ENCODE measurements around the gene XYLT1. TPM values are rescaled to one million over a fixed set of nuclear protein-coding genes. Genes with fewer than 3 reads are reported as not detected.

XYLT1 gene
- total and polyA plus RNA-seq, 10 of the 15 experiments (the other 5 are each of a cell fraction or from before 2014, with no cell fraction given): 0.88 to 14.8 (median 5.8) TPM

DNA sequence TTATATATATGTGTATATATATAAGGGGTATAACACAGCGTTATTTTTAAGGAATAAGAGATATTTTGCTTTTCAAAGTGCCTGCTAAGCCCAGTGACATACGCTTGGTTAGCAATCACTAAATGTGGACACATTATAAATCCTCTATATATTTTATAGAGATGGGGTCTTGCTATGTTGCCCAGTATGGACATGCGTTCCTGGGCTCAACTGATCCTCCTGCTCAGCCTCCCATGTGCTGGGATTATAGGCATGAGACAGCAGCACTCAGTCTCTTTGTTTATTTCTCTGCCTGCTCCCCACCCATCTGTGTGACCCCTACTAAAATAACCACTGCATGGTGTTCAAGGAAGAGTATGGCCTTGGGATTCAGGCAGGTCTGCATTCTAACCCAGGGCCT is 63.4 kb downstream of the XYLT1 start:
- BruUV-seq (replicated peaks): no TSS peak
- WGBS (ENCODE audit: insufficient coverage, insufficient replicate concordance, low lambda C conversion rate, missing lambda C conversion rate): 93% methylated on average over 3 of the region's 3 CpGs
- Histone ChIP-seq H3K9ac (ENCODE audit: control insufficient read depth, insufficient read depth, low read length) (no peak overlapping the region), H3K79me2 (ENCODE audit: control insufficient read depth, insufficient read depth, low read length) (no peaks in the 10 kb centered on the region), H3K9me3 (replicated peaks; ENCODE audit: control insufficient read depth, insufficient read depth, low read length) (peaks cover 2% of the 10 kb centered on the region; the same call in 2 of the 3 replicates), H3K4me1 (ENCODE audit: control insufficient read depth, insufficient read depth, low read length) (peaks cover 37% of the 10 kb centered on the region), H2AFZ (ENCODE audit: control insufficient read depth, low read depth, low read length) (no peak overlapping the region), H3K4me2 (ENCODE audit: control insufficient read depth, insufficient read depth) (no peak overlapping the region), H4K20me1 (ENCODE audit: control insufficient read depth, insufficient read depth) (no peaks in the 10 kb centered on the region), H3K4me3 (no peak overlapping the region), H3K27ac (ENCODE audit: control insufficient read depth, insufficient read depth) (no peak overlapping the region), H3K36me3 (ENCODE audit: control insufficient read depth in 2 of 2, insufficient read depth in 2 of 2, low read length in 1 of 2) (no peaks in the 10 kb centered on the region), H3K27me3 (replicated peaks in 1 of 2; ENCODE audit: control insufficient read depth in 2 of 2, insufficient read depth in 2 of 2, low read length in 1 of 2) (no peaks in the 10 kb centered on the region)
- SMC1A ChIA-PET (ENCODE audit: uncharacterized antibody, unreplicated experiment): no interaction called here
- FAIRE-seq (no peak), DNase-seq (ENCODE audit: low read depth, low spot score) (no peak), ATAC-seq (no peak)
- in situ Hi-C loops (cut with MboI): no loop called here
- POLR2A ChIA-PET: interaction anchor here (1.1 kb wide), 1 partner anchor 28 kb away, joined by 5 read pairs; no protein-coding TSS in a partner anchor
- CTCF ChIA-PET: no interaction called here
- RAD21 ChIA-PET (ENCODE audit: unreplicated experiment): interaction anchor here (1.1 kb wide), 1 partner anchor 9 kb away, joined by 4 read pairs; no protein-coding TSS in a partner anchor
- intact Hi-C loops (cut with micrococcal nuclease; ENCODE audit: unreplicated experiment): loop anchor here (10.0 kb wide), 1 partner anchor 127 kb away; no protein-coding TSS in a partner anchor
- TF ChIP-seq, protein P1, sequence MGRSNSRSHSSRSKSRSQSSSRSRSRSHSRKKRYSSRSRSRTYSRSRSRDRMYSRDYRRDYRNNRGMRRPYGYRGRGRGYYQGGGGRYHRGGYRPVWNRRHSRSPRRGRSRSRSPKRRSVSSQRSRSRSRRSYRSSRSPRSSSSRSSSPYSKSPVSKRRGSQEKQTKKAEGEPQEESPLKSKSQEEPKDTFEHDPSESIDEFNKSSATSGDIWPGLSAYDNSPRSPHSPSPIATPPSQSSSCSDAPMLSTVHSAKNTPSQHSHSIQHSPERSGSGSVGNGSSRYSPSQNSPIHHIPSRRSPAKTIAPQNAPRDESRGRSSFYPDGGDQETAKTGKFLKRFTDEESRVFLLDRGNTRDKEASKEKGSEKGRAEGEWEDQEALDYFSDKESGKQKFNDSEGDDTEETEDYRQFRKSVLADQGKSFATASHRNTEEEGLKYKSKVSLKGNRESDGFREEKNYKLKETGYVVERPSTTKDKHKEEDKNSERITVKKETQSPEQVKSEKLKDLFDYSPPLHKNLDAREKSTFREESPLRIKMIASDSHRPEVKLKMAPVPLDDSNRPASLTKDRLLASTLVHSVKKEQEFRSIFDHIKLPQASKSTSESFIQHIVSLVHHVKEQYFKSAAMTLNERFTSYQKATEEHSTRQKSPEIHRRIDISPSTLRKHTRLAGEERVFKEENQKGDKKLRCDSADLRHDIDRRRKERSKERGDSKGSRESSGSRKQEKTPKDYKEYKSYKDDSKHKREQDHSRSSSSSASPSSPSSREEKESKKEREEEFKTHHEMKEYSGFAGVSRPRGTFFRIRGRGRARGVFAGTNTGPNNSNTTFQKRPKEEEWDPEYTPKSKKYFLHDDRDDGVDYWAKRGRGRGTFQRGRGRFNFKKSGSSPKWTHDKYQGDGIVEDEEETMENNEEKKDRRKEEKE (IDR thresholded peaks at IDR 0.05): no peak
- TF ChIP-seq NFXL1 (IDR thresholded peaks at IDR 0.05; ENCODE audit: borderline replicate concordance) (no peak), ZBED1 (IDR thresholded peaks at IDR 0.05; ENCODE audit: borderline replicate concordance) (no peak), DPF2 (IDR thresholded peaks at IDR 0.05) (no peak), MTA3 (IDR thresholded peaks at IDR 0.05; ENCODE audit: borderline replicate concordance, low read length) (no peak), NFYA (IDR thresholded peaks at IDR 0.05; ENCODE audit: borderline replicate concordance, low read depth, low read length) (no peak), LARP7 (IDR thresholded peaks at IDR 0.05) (no peak), SMAD5 (IDR thresholded peaks at IDR 0.05; ENCODE audit: low read depth) (no peak), TCF12 (IDR thresholded peaks at IDR 0.05; ENCODE audit: low read depth, low read length) (no peak), ZNF24 (IDR thresholded peaks at IDR 0.05) (no peak), BCL3 (IDR thresholded peaks at IDR 0.05; ENCODE audit: borderline replicate concordance, insufficient read depth, low read depth, low read length, poor library complexity, severe bottlenecking) (no peak), SIN3A (IDR thresholded peaks at IDR 0.05; ENCODE audit: low read depth, low read length) (no peak)
- TF ChIP-seq, protein P2, sequence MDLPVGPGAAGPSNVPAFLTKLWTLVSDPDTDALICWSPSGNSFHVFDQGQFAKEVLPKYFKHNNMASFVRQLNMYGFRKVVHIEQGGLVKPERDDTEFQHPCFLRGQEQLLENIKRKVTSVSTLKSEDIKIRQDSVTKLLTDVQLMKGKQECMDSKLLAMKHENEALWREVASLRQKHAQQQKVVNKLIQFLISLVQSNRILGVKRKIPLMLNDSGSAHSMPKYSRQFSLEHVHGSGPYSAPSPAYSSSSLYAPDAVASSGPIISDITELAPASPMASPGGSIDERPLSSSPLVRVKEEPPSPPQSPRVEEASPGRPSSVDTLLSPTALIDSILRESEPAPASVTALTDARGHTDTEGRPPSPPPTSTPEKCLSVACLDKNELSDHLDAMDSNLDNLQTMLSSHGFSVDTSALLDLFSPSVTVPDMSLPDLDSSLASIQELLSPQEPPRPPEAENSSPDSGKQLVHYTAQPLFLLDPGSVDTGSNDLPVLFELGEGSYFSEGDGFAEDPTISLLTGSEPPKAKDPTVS (IDR thresholded peaks at IDR 0.05; ENCODE audit: low read depth, low read length): no peak
- TF ChIP-seq, protein P3, sequence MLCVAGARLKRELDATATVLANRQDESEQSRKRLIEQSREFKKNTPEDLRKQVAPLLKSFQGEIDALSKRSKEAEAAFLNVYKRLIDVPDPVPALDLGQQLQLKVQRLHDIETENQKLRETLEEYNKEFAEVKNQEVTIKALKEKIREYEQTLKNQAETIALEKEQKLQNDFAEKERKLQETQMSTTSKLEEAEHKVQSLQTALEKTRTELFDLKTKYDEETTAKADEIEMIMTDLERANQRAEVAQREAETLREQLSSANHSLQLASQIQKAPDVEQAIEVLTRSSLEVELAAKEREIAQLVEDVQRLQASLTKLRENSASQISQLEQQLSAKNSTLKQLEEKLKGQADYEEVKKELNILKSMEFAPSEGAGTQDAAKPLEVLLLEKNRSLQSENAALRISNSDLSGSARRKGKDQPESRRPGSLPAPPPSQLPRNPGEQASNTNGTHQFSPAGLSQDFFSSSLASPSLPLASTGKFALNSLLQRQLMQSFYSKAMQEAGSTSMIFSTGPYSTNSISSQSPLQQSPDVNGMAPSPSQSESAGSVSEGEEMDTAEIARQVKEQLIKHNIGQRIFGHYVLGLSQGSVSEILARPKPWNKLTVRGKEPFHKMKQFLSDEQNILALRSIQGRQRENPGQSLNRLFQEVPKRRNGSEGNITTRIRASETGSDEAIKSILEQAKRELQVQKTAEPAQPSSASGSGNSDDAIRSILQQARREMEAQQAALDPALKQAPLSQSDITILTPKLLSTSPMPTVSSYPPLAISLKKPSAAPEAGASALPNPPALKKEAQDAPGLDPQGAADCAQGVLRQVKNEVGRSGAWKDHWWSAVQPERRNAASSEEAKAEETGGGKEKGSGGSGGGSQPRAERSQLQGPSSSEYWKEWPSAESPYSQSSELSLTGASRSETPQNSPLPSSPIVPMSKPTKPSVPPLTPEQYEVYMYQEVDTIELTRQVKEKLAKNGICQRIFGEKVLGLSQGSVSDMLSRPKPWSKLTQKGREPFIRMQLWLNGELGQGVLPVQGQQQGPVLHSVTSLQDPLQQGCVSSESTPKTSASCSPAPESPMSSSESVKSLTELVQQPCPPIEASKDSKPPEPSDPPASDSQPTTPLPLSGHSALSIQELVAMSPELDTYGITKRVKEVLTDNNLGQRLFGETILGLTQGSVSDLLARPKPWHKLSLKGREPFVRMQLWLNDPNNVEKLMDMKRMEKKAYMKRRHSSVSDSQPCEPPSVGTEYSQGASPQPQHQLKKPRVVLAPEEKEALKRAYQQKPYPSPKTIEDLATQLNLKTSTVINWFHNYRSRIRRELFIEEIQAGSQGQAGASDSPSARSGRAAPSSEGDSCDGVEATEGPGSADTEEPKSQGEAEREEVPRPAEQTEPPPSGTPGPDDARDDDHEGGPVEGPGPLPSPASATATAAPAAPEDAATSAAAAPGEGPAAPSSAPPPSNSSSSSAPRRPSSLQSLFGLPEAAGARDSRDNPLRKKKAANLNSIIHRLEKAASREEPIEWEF (IDR thresholded peaks at IDR 0.05; ENCODE audit: insufficient replicate concordance, low read depth, low read length): no peak

Measured in GM12878 (cell line).